ENCODE results near the gene DPYD.

DNA sequence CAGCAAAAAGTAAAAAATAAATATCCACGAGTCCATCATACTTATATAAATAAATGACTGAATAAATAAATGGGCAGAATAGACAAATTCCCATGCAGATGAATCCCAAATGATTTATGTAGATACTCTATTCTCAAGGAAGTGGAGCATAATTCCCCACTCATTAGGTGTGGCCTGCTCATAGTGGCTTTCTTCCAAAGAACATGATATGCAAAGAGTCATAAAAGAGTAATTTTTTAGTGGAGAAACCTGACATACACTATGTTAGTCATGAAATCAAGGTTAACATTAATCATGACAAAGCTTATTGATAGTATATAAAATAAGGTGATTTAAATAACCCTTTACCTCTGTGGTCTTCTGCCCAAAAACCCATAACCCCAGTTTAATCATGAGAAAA lies 298.9 kb downstream of the DPYD start:
- no peak for TF ChIP-seq ZFX (IDR thresholded peaks at IDR 0.05)
- TF ChIP-seq, protein P1, sequence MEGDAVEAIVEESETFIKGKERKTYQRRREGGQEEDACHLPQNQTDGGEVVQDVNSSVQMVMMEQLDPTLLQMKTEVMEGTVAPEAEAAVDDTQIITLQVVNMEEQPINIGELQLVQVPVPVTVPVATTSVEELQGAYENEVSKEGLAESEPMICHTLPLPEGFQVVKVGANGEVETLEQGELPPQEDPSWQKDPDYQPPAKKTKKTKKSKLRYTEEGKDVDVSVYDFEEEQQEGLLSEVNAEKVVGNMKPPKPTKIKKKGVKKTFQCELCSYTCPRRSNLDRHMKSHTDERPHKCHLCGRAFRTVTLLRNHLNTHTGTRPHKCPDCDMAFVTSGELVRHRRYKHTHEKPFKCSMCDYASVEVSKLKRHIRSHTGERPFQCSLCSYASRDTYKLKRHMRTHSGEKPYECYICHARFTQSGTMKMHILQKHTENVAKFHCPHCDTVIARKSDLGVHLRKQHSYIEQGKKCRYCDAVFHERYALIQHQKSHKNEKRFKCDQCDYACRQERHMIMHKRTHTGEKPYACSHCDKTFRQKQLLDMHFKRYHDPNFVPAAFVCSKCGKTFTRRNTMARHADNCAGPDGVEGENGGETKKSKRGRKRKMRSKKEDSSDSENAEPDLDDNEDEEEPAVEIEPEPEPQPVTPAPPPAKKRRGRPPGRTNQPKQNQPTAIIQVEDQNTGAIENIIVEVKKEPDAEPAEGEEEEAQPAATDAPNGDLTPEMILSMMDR (conservative IDR thresholded peaks at IDR 0.05) = no peak

Data from C4-2B (cell line).